Inferior parietal cortex (tissue), 1 donor: ENCODE measurements around the gene TNFRSF4.
"Not testable (repeated sequence)": the region's sequence is repeated elsewhere in the genome, so short reads cannot be mapped to it uniquely, and the experiment has no call there.

Experiments used
- DNase-seq: peaks from one replicate; pipeline ENCODE4 v3.0.0-alpha.2; 2016; ENCODE audit errors: extremely low spot score

TNFRSF4 gene

DNA sequence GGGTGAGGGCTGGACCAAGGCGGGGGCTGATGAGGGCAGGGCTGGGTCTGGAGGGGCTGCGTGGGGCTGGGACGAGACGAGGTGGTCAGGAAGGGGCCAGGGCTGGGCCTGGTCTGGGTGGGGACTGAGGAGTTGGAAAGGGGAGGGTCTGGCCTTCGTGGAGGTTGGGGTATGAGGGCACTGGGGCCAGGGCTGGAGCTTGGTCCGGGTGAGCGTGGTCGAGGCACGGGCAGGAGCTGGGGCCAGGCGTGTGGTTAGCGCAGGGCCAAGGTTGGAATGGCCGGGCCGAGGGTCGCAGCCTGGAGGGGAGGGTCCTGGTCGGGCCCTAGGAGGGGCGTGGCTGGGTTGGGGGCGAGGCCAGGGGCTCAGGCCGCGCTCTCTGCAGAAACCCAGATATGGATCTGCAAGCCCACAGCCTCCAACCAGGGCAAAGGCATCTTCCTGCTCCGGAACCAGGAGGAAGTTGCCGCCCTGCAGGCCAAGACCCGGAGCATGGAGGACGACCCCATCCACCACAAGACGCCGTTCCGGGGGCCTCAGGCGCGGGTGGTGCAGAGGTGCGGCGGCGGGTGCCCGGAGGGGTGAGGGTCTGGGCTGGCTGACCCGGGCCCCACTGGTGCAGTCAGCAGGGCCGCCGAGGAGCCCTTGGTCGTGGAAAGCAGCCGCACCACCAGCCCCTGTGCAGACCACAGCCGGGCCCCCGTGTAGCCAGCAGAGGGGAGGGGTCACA lies 31.3 kb downstream of the TNFRSF4 start:
- DNase-seq = no peak

GRCh38 chr1:1181938-1182410 lies 32.0 kb downstream of the TNFRSF4 start:
- no peak for DNase-seq

GRCh38 chr1:1181129-1181937 lies 32.6 kb downstream of the TNFRSF4 start:
- DNase-seq = no peak

DNA sequence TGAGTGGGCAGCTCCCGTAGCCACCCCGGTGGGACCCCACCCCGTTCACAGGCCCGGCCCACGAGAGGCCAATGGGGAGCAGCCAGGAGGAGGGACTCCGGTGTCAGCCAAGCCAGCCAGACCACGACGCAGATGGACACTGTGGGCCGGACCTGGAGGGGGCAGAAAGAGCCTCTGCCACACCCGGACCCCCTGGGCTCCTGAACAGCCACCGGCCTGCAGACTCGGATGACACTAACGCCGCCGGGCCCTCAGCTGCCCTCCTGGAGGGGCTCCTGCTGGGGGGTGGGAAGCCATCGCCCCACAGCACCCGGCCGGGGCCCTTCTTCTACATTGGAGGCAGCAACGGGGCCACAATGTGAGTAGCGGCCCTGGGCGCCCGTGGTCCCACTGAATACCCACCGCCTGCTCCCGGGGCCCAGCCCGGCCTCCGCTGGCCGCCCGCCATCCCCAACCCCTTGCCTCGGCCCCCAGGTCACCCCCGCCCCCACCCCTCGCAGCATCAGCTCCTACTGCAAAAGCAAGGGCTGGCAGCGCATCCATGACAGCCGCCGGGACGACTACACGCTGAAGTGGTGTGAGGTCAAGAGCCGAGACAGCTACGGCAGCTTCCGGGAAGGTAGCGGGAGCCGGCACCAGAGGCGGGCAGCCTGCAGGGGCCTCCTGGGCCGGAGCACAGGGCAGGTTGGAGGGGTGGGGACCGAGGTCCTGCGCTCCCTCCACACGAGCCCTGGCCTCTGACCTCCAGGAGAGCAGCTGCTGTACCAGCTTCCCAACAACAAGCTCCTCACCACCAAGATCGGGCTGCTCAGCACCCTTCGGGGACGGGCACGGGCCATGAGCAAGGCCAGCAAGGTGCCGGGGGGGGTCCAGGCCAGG lies 33.7 kb downstream of the TNFRSF4 start:
- no peak for DNase-seq

DNA sequence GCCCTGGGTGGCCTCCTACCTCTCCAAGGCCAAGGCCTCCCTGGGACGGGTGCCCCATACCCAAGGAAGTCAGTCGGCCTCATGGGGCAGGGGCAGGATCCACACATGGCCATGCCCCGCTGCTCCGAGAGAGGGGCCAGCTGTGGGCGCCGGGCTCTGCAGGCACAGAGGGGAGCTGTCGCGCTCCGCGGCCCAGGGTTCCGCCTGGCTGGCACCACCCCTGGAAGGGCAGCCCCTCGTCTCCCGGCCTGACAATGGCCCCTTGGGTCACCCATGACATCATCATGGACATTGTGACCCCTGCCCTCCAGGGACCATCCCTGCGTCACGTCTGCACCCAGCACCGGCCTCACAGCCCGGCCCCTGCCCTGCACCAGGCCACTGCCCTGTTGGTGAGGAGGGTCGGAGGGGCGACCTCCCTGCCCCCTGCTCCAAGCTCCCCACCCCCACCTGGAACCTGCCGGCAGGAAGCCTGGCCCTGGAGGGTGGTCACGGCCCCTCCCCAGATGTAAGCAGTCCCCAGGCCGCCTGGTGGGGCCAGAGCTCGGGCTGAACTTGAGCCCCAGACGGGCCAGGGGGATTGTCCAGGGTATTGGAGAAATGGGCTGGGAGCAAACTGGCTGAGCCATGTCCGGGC lies 34.5 kb downstream of the TNFRSF4 start:
- DNase-seq = no peak

DNA sequence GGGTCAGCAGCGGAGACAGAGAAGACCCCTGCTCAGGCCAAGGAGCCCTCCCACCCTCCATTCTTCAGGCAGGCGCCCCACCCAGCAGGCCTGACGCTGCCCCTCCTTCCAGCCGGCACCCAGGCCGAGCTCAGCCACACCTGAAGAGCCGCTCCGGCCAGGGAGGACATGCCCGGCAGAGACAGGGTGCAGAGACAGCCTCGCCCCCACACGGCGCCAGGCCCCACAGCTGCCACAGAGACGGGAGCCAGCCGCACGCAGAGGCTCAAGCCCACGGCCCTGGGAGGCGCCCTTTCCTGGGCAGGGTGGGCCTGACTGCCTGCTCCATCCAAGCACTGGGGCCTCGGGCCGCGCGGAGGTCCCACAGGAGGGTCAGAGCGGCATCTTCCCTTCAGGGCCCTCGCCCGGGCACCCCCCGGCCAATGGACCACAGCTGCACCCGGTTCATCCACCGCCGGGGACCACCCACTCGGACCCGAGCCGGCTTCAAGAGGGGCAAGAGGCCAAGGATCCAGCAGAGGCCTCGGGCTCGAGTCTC lies 35.1 kb downstream of the TNFRSF4 start:
- DNase-seq = no peak

DNA sequence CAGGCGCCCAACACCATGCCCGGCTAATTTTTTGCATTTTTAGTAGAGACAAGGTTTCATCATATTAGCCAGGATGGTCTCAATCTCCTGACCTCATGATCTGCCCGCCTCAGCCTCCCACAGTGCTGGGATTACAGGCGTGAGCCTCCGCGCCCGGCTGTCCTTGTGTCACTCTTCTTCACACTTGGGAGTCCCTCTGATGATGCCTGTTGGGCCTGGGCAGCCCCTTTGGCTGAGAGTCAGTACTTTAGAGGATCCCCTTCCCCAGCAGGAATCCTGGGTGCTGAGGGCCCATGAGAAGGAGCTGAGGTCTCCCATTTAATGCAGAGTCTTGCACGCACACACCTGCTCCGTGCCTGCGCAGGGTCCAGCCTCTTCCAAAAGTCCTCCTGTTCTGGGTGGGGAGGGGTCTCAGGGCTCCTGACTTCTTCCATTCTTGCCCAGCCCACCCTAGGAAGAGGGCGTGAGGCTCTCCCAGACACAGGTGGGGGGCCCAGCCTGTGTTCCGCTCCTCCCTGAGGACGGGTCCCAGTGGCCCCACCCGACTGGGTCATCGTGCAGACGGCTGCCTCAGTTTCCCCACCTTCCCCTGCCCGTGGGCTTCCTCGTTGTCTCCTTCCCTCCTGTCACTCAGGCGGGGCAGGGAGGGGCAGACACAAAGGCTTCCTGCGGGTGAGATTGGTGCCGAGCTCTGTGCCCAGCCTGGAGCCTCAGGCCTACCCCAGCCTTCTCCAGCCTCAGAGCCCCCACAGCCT lies 36.3 kb downstream of the TNFRSF4 start:
- no peak for DNase-seq

GRCh38 chr1:1176931-1177330 lies 37.0 kb downstream of the TNFRSF4 start:
- no peak for DNase-seq

- DNase-seq = not testable (repeated sequence)
Measured at GRCh38 chr1:1176063-1176761, 37.7 kb downstream of the TNFRSF4 start.

DNA sequence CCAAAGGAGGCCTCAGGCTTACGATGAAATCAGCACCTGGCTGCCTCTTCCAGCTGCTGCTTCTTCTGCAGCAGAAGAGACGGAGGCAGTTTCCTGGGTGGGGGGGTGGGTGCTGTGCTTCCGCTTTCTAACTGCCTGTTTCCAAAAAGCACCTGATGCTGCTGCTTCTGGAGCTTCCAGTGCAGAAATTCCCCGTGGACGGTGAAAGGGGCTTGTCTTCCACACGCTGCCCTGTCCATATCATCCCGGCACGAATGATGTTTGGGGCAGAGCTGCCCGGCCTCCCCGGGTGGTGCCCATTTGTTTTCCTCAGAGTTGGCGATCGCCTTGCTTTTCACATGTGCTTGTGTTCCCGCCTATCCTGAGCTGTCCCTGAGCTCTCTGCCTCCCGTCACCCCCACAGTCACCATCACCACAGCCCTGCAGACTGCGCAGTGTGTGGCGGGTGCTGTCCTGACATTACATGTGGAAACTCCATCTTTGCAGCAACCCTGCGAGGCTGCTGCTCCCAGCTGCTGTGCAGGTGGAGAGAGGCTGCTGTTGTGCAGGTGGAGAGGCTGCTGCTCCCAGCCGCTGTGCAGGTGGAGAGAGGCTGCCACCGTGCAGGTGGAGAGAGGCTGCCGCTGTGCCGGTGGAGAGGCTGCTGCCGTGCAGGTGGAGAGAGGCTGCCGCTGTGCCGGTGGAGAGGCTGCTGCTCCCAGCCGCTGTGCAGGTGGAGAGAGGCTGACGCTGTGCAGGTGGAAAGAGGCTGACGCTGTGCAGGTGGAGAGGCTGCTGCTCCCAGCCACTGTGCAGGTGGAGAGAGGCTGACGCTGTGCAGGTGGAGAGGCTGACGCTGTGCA lies 38.5 kb downstream of the TNFRSF4 start:
- DNase-seq = no peak

- no peak for DNase-seq
Measured at GRCh38 chr1:1173793-1174415, 40.0 kb downstream of the TNFRSF4 start, which contains the start of gene TTLL10. Gene TTLL10, plus strand, starts transcription at chr1:1173880. Its CDS starts 5,336 bp downstream, at chr1:1179216.

DNA sequence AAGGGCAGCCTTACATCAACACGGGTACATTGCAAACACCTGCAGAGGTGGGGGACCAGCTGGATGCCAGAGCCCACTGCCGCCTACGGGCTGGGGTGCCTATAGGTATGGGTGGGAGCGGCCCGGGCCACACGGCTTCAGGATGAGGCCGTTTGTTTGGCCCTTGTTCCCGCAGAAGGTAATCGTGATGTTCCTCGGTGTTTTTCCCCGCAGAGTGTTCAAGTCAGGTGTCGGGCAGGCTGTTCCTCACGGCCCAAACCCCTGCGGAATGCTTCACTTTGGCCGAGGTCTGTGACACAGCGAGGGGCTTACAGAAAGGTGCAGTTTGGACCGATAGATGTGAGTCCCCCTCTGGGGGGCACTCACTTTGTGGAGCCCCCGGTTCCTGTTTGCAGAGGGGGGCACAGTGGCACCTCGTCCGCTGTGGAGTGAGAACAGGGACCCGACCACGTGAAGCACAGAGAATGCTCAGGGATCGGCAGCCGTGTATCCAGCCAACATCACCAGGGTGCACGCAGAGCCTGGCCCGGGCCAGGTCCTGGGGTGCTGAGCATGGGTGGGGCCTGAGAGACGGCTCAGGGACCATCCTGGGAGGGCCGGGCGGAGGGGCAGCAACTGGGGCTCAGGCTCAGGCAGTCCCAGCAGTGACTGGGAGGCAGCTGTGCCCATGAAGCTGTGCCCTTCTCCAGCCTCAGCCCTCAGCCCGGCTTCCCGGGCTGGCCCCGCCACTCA lies 40.7 kb downstream of the TNFRSF4 start:
- no peak for DNase-seq

DNA sequence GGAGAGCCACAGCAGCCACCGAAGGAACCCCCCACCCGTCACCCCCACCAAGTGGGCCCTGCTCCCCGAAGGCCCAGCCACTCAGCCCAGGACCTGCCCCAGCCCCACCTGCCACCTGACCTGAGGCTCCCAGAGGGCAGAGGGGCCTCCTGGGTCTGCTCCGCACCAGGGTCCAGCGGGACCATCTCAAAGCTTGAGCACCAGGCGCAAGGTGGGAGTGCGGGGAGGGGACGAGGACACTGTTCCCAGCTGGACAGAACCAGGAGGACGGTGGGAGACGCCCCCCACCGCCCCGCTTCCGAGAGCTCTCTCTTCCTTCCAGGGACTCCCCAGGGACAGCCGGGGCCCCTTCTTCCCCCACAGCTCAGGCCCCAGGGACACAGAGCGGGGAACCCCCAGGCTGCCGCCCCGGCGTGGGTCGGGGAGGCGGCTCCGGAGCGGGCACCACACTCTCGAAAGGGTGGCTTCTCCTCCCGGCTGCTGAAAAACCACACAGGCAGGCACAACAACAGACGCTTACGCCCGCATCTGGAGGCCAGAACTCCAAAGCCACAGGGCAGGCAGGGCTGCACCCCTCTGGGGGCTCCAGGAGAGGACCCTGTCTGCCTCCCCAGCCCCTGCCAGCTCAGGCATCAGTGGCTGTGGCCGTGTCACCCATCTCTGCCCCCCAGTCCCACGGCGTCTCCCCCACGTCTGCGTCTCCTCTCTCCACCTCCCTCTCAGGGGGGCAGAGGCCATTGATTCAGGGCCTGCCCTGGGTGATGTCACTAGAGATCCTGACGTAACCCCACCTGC lies 42.2 kb downstream of the TNFRSF4 start:
- no peak for DNase-seq

DNA sequence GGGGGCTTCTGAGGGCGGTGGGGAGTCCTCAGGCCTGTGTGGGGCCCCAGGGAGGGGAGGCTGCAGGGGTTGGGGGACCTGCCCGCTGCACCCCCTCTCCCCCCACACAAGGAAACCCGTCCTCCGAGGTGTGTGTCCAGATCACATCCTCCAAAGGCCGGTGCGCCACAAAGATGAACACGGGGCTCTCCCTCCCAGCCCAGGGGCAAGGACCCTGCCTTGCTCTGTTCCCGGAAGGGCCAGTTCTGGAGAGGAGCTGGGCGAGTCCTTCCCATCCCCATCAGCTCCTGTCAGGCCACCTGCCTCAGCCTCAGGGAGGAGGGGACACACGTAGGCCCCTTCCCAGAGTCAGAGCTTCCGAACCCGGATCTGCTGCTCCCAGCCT lies 42.8 kb downstream of the TNFRSF4 start:
- no peak for DNase-seq

- DNase-seq = no peak
Measured at GRCh38 chr1:1170215-1171091, 43.5 kb downstream of the TNFRSF4 start.
